Nephron progenitor cell (in vitro differentiated cells): ENCODE results near the gene GALNT10.

Source experiments
- DNase-seq: peaks from one replicate; pipeline ENCODE4 v3.0.0; 2021
- H3K27ac Mint-ChIP-seq: 2 replicates; pipeline ENCODE4 v1.8.0; 2021; ENCODE audit warnings: mild to moderate bottlenecking, moderate library complexity, mixed read lengths
- H3K27me3 Mint-ChIP-seq: 2 replicates; pipeline ENCODE4 v1.8.0; 2021; ENCODE audit warnings: mild to moderate bottlenecking, low read depth, mixed read lengths; ENCODE audit not compliant: poor library complexity
- H3K36me3 Mint-ChIP-seq: 2 replicates; pipeline ENCODE4 v1.8.0; 2021; ENCODE audit warnings: low read depth, mixed read lengths
- H3K4me1 Mint-ChIP-seq: 2 replicates; pipeline ENCODE4 v1.8.0; 2021; ENCODE audit warnings: mixed read lengths
- H3K4me3 Mint-ChIP-seq: 2 replicates; pipeline ENCODE4 v1.8.0; 2021; ENCODE audit warnings: mild to moderate bottlenecking, moderate library complexity, mixed read lengths
- H3K9me3 Mint-ChIP-seq: 2 replicates; pipeline ENCODE4 v1.8.0; 2021; ENCODE audit warnings: mild to moderate bottlenecking, moderate library complexity, mixed read lengths
- CTCF ChIP-seq: fragments of 200-600 bp; sonication (generic); IDR thresholded peaks from 2 replicates; pipeline ENCODE4 v1.5.0; 2021; ENCODE audit warnings: antibody characterized with exemption

The GALNT10 gene

GRCh38 chr5:154386952-154387629 lies 196.6 kb downstream of the GALNT10 start:
- Mint-ChIP-seq H3K9me3 (no peaks in the 10 kb centered on the region), H3K27ac (no peak overlapping the region), H3K36me3 (peaks cover 54% of the 10 kb centered on the region), H3K27me3 (peaks cover 7% of the 10 kb centered on the region), H3K4me3 (no peak overlapping the region), H3K4me1 (peaks cover 30% of the 10 kb centered on the region)
- no peak for DNase-seq
- no peak for TF ChIP-seq CTCF

GRCh38 chr5:154388842-154389241 lies 198.3 kb downstream of the GALNT10 start:
- no peak for TF ChIP-seq CTCF
- H3K4me3 Mint-ChIP-seq, result no peak overlapping the region
- H3K36me3 Mint-ChIP-seq, result peaks cover 53% of the 10 kb centered on the region
- H3K27me3 Mint-ChIP-seq, result peaks cover 4% of the 10 kb centered on the region
- H3K27ac Mint-ChIP-seq, result no peak overlapping the region
- H3K4me1 Mint-ChIP-seq, result peaks cover 27% of the 10 kb centered on the region
- no peaks in the 10 kb centered on the region for H3K9me3 Mint-ChIP-seq
- no peak for DNase-seq

GRCh38 chr5:154390096-154390495 lies 199.6 kb downstream of the GALNT10 start:
- TF ChIP-seq CTCF, result no peak
- H3K27ac Mint-ChIP-seq, result no peak overlapping the region
- DNase-seq, result no peak
- no peaks in the 10 kb centered on the region for H3K9me3 Mint-ChIP-seq
- peaks cover 56% of the 10 kb centered on the region for H3K36me3 Mint-ChIP-seq
- no peak overlapping the region for H3K4me3 Mint-ChIP-seq
- peaks cover 7% of the 10 kb centered on the region for H3K27me3 Mint-ChIP-seq
- peaks cover 15% of the 10 kb centered on the region for H3K4me1 Mint-ChIP-seq

- Mint-ChIP-seq H3K36me3 (peaks cover 56% of the 10 kb centered on the region), H3K27ac (no peak overlapping the region), H3K4me1 (peaks cover 9% of the 10 kb centered on the region), H3K27me3 (peaks cover 7% of the 10 kb centered on the region), H3K9me3 (no peaks in the 10 kb centered on the region), H3K4me3 (no peak overlapping the region)
- no peak for TF ChIP-seq CTCF
- DNase-seq, result no peak
These were observed 200.3 kb downstream of the GALNT10 start for GRCh38 chr5:154390746-154391359.

- TF ChIP-seq CTCF, result no peak
- Mint-ChIP-seq H3K27ac (no peak overlapping the region), H3K4me1 (peaks cover 9% of the 10 kb centered on the region), H3K9me3 (no peaks in the 10 kb centered on the region), H3K4me3 (no peak overlapping the region), H3K36me3 (peaks cover 60% of the 10 kb centered on the region), H3K27me3 (peaks cover 7% of the 10 kb centered on the region)
- no peak for DNase-seq
These were observed 201.3 kb downstream of the GALNT10 start for GRCh38 chr5:154391788-154392187.

GRCh38 chr5:154393850-154394249 lies 203.3 kb downstream of the GALNT10 start:
- no peak for TF ChIP-seq CTCF
- peaks cover 7% of the 10 kb centered on the region for H3K27me3 Mint-ChIP-seq
- no peak overlapping the region for H3K27ac Mint-ChIP-seq
- H3K4me1 Mint-ChIP-seq, result peaks cover 9% of the 10 kb centered on the region
- no peak for DNase-seq
- H3K4me3 Mint-ChIP-seq, result no peak overlapping the region
- H3K9me3 Mint-ChIP-seq, result no peaks in the 10 kb centered on the region
- peaks cover 60% of the 10 kb centered on the region for H3K36me3 Mint-ChIP-seq
